SJCRH30 (cell line): ENCODE data around the gene FAM90A26. TPM values are rescaled to one million over a fixed set of nuclear protein-coding genes. Genes with fewer than 3 reads are reported as not detected.
A peak's percentile ranks its signal among the peaks of the same experiment; 100 is the strongest.
"Not testable (repeated sequence)": the region's sequence is repeated elsewhere in the genome, so short reads cannot be mapped to it uniquely, and the experiment has no call there.

Source experiments
- DNase-seq, 2 experiments: peaks; one replicate each; pipeline ENCODE4 v3.0.0-alpha.2; 2015 to 2020
- H3K27ac ChIP-seq: fragments of 250-450 bp; sonication (Bioruptor Pico); 2 replicates; pipeline ENCODE4 v1.5.1; 2020; ENCODE audit warnings: mild to moderate bottlenecking, moderate library complexity
- H3K27me3 ChIP-seq: fragments of 250-450 bp; sonication (Bioruptor Pico); 2 replicates; pipeline ENCODE4 v1.5.1; 2020; ENCODE audit warnings: mild to moderate bottlenecking, moderate library complexity
- H3K36me3 ChIP-seq: fragments of 250-450 bp; sonication (Bioruptor Pico); 2 replicates; pipeline ENCODE4 v1.5.1; 2020; ENCODE audit warnings: mild to moderate bottlenecking, moderate library complexity
- H3K4me1 ChIP-seq: fragments of 250-450 bp; sonication (Bioruptor Pico); 2 replicates; pipeline ENCODE4 v1.5.1; 2020; ENCODE audit warnings: mild to moderate bottlenecking, moderate library complexity
- H3K4me3 ChIP-seq: fragments of 250-450 bp; sonication (Bioruptor Pico); 2 replicates; pipeline ENCODE4 v1.5.1; 2020; ENCODE audit warnings: mild to moderate bottlenecking, moderate library complexity
- H3K9me3 ChIP-seq: fragments of 250-450 bp; sonication (Bioruptor Pico); replicated peaks from 2 replicates; pipeline ENCODE4 v1.5.1; 2020; ENCODE audit warnings: mild to moderate bottlenecking, moderate library complexity
- total RNA-seq: library from RNA; depleted of rRNA; stranded (reverse); fragments of >200 nt; shearing (Covaris generic); gene quantifications from 2 replicates; pipeline ENCODE4 v1.2.3, GENCODE V29; 2014

The FAM90A26 gene
- total RNA-seq, 1 experiment from 2014 or later = not detected

DNA sequence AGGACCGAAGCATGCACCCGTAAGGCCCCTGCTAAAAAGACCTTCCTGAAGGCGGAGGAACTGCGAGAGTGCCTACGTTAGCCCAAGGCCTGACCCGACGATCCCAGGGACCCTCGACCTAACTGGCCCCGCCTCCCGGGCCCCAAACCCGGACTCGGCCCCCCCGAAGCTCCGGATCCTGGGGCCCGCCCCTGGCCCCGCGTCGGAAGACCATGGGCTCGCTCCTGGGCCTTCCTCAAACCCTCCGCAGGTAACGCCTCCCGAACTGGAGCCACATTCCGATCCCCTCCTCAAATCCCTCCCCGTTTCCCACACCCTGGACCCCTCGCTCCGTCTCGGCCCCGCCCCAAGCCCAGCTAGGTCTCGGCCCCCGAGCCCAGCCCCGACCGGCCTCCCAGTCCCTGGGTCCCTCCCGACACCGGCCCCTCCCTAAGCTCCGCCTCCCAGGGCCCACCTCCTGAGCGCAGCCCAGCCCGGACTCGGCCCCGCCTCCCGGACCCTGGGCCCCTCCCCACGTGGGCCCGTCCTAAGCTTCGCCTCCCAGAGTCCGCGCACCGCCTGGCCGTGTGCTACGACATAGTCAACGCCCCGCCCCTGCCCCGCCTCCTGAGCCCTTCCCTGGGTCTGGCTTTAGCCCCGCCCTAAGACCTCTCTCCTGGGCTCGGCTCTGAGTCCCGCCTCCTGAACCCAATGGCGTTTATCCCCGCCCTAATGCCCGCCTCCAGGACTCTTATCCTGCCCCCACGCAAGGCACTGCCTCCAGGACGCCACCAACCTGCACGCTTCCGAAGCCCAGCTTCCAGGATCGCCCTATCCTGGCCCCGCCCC, 17.8 kb upstream of the FAM90A26 start:
- H3K4me1 ChIP-seq, H3K36me3 ChIP-seq, H3K27me3 ChIP-seq, H3K9me3 ChIP-seq, H3K4me3 ChIP-seq, DNase-seq, H3K27ac ChIP-seq: not testable (repeated sequence)

- not testable (repeated sequence) for H3K36me3 ChIP-seq, H3K27ac ChIP-seq, H3K27me3 ChIP-seq, DNase-seq, H3K4me1 ChIP-seq, H3K9me3 ChIP-seq, H3K4me3 ChIP-seq
Measured at GRCh38 chr4:9153008-9153570, 17.1 kb upstream of the FAM90A26 start.

GRCh38 chr4:9153571-9154157, 16.5 kb upstream of the FAM90A26 start:
- DNase-seq, H3K27me3 ChIP-seq, H3K4me1 ChIP-seq, H3K4me3 ChIP-seq, H3K9me3 ChIP-seq, H3K36me3 ChIP-seq, H3K27ac ChIP-seq: not testable (repeated sequence)

GRCh38 chr4:9155101-9155886, 14.9 kb upstream of the FAM90A26 start:
- not testable (repeated sequence) for H3K27me3 ChIP-seq, DNase-seq, H3K4me1 ChIP-seq, H3K36me3 ChIP-seq, H3K27ac ChIP-seq, H3K4me3 ChIP-seq, H3K9me3 ChIP-seq

DNA sequence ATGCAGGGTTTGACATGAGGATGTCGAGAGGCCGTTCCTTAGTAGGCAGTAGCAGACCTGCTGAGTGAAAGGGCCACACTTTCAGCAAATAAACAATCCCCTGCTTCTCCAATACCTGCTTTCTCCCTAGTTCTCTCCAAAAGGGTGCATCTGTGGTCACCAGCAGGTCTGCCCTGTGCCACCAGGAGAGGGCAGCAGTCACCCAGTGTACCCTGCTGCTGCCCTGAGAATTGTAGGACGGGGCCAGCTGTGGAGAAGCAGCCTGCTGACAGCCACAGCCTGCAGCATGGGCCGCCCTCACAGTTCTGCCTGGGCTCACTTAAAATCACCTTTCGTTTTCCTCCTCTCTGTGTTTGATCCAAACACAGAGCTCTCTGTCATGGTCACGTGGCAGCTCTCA, 11.8 kb upstream of the FAM90A26 start:
- not testable (repeated sequence) for H3K4me1 ChIP-seq, H3K27me3 ChIP-seq, H3K4me3 ChIP-seq, H3K36me3 ChIP-seq, H3K27ac ChIP-seq, H3K9me3 ChIP-seq
- peak in 1 of 2 experiments; percentile 17 for DNase-seq

GRCh38 chr4:9160046-9160445, 10.2 kb upstream of the FAM90A26 start:
- not testable (repeated sequence) for H3K27ac ChIP-seq, DNase-seq, H3K9me3 ChIP-seq, H3K4me1 ChIP-seq, H3K27me3 ChIP-seq, H3K36me3 ChIP-seq, H3K4me3 ChIP-seq

GRCh38 chr4:9165990-9166389, 4.2 kb upstream of the FAM90A26 start:
- not testable (repeated sequence) for H3K9me3 ChIP-seq, H3K27ac ChIP-seq, DNase-seq, H3K4me1 ChIP-seq, H3K4me3 ChIP-seq, H3K27me3 ChIP-seq, H3K36me3 ChIP-seq

DNA sequence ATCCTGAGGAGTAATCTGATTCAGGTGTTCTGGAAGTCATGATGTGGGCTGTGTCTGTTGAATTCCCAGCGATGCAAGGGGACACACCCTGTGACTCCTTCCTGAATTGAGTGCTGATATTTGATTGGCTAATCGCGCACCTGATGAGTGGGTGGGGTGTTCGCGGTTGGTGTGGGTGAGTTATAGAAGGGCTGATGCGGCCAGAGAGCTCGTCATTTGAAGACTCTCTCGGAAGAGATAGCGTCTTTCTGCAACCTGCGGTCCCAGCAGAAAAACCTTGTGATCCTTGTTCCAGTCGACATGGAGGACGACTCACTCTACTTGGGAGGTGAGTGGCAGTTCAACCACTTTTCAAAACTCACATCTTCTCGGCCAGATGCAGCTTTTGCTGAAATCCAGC, 40.1 kb downstream of the FAM90A26 start, which contains the start of gene USP17L10:
Gene USP17L10, plus strand, starts transcription at position 301 of the 400 bp plus-strand sequence. Its CDS starts 0 bp downstream, at position 301.
- DNase-seq, H3K4me3 ChIP-seq, H3K9me3 ChIP-seq, H3K27me3 ChIP-seq, H3K4me1 ChIP-seq, H3K27ac ChIP-seq, H3K36me3 ChIP-seq: not testable (repeated sequence)

DNA sequence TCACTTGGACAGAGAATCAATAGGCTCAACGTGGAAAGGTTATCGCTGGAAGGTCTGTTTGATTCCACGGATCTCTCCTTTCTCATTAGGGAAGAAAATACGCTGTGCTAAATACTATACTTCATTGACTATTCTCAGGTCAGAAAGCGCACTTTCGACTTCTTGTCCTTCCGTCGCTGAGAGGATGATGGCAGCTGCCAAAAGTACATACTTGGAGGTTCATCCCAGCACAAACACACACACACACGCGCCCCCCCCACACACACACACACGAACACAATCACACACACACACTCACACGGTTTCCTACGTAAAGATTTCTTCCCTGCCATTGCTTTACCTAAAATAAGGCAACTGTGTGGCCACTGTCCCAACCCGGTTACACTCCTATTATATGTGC, 44.5 kb downstream of the FAM90A26 start:
- H3K27me3 ChIP-seq, H3K4me3 ChIP-seq, H3K27ac ChIP-seq, DNase-seq, H3K4me1 ChIP-seq, H3K36me3 ChIP-seq, H3K9me3 ChIP-seq: not testable (repeated sequence)

DNA sequence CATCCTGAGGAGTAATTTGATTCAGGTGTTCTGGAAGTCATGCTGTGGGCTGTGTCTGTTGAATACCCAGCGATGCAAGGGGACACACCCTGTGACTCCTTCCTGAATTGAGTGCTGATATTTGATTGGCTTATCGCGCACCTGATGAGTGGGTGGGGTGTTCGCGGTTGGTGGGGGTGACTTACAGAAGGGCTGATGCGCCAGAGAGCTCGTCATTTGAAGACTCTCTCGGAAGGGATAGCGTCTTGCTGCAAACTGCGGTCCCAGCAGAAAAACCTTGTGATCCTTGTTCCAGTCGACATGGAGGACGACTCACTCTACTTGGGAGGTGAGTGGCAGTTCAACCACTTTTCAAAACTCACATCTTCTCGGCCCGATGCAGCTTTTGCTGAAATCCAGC, 44.9 kb downstream of the FAM90A26 start, which contains the start of gene USP17L11:
Gene USP17L11, plus strand, starts transcription at position 301 of the 400 bp plus-strand sequence. Its CDS starts 0 bp downstream, at position 301.
- H3K9me3 ChIP-seq, H3K36me3 ChIP-seq, DNase-seq, H3K4me3 ChIP-seq, H3K27ac ChIP-seq, H3K27me3 ChIP-seq, H3K4me1 ChIP-seq: not testable (repeated sequence)

DNA sequence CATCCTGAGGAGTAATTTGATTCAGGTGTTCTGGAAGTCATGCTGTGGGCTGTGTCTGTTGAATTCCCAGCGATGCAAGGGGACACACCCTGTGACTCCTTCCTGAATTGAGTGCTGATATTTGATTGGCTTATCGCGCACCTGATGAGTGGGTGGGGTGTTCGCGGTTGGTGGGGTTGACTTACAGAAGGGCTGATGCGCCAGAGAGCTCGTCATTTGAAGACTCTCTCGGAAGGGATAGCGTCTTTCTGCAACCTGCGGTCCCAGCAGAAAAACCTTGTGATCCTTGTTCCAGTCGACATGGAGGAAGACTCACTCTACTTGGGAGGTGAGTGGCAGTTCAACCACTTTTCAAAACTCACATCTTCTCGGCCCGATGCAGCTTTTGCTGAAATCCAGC, 49.6 kb downstream of the FAM90A26 start, which contains the start of gene USP17L12:
Gene USP17L12, plus strand, starts transcription at position 301 of the 400 bp plus-strand sequence. Its CDS starts 0 bp downstream, at position 301.
- DNase-seq, H3K36me3 ChIP-seq, H3K27me3 ChIP-seq, H3K9me3 ChIP-seq, H3K4me3 ChIP-seq, H3K4me1 ChIP-seq, H3K27ac ChIP-seq: not testable (repeated sequence)

DNA sequence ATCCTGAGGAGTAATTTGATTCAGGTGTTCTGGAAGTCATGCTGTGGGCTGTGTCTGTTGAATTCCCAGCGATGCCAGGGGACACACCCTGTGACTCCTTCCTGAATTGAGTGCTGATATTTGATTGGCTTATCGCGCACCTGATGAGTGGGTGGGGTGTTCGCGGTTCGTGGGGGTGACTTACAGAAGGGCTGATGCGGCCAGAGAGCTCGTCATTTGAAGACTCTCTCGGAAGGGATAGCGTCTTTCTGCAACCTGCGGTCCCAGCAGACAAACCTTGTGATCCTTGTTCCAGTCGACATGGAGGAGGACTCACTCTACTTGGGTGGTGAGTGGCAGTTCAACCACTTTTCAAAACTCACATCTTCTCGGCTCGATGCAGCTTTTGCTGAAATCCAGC, 54.4 kb downstream of the FAM90A26 start, which contains the start of gene USP17L13:
Gene USP17L13, plus strand, starts transcription at position 301 of the 400 bp plus-strand sequence. Its CDS starts 0 bp downstream, at position 301.
- DNase-seq, H3K27me3 ChIP-seq, H3K4me3 ChIP-seq, H3K4me1 ChIP-seq, H3K36me3 ChIP-seq, H3K27ac ChIP-seq, H3K9me3 ChIP-seq: not testable (repeated sequence)
